Transverse colon (tissue), 3 donors: Measurements from ENCODE around the gene MAN2B1.

ENCODE experiments used
- CTCF ChIP-seq, 5 experiments: fragments of 200-600 bp in 3 of 5; fragments of 450-650 bp in 2 of 5; sonication (generic) in 3 of 5; IDR thresholded peaks; 1 replicate in 2 of 5; 2 replicates in 3 of 5; pipeline ENCODE4 v1.5.1; 2016 to 2017; ENCODE audit warnings: antibody characterized with exemption in 5 of 5, inconsistent platforms in 3 of 5, mild to moderate bottlenecking in 2 of 5, moderate library complexity in 1 of 5
- POLR2A ChIP-seq: fragments of 450-650 bp; IDR thresholded peaks from one replicate; pipeline ENCODE4 v1.6.1; 2016; ENCODE audit warnings: antibody characterized with exemption, mild to moderate bottlenecking, moderate library complexity

- TF ChIP-seq CTCF (IDR thresholded peaks at IDR 0.05) (no peak), POLR2A (no peak)
Observed at GRCh38 chr19:12705654-12706331, 39.3 kb upstream of the MAN2B1 start.
